Tibial nerve (tissue), 4 donors: ENCODE results near the gene RANBP3L.

Experiments used
- EP300 ChIP-seq, 2 donors: sonication (generic); formaldehyde crosslinking; IDR thresholded peaks; one replicate each; pipeline ENCODE4 v1.6.1; 2017; ENCODE audit warnings: antibody characterized with exemption in 2 of 2, mild to moderate bottlenecking in 1 of 2
- POLR2A ChIP-seq, 2 donors: fragments of 450-650 bp; IDR thresholded peaks; one replicate each; pipeline ENCODE4 v1.6.1; 2017; ENCODE audit warnings: antibody characterized with exemption in 2 of 2, mild to moderate bottlenecking in 2 of 2, moderate library complexity in 2 of 2
- TF ChIP-seq, protein P1 (sequence below), 5 experiments: fragments of 200-600 bp in 3 of 5; fragments of 450-650 bp in 2 of 5; sonication (generic) in 3 of 5; IDR thresholded peaks; one replicate each; pipeline ENCODE4 v1.5.1; 2016 to 2019; ENCODE audit warnings: antibody characterized with exemption in 5 of 5, mild to moderate bottlenecking in 3 of 5, moderate library complexity in 2 of 5

DNA sequence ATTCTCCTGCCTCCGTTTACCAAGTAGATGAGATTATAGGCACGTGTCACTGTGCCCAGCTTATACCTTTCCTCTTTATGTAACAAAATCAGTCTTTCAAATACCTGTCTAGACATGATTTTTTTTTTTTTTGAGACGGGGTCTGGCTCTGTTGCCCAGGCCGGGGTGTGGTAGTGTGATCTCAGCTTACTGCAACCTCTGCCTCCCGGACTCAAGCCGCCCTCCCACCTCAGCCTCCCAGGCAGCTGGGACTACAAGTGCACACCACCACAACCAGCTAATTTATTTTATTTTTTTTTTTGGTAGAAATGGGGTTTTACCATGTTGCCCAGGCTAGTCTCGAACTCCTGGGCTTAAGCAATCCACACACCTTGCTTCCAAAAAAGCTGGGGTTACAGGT, 73.2 kb downstream of the RANBP3L start:
- TF ChIP-seq, protein P1, sequence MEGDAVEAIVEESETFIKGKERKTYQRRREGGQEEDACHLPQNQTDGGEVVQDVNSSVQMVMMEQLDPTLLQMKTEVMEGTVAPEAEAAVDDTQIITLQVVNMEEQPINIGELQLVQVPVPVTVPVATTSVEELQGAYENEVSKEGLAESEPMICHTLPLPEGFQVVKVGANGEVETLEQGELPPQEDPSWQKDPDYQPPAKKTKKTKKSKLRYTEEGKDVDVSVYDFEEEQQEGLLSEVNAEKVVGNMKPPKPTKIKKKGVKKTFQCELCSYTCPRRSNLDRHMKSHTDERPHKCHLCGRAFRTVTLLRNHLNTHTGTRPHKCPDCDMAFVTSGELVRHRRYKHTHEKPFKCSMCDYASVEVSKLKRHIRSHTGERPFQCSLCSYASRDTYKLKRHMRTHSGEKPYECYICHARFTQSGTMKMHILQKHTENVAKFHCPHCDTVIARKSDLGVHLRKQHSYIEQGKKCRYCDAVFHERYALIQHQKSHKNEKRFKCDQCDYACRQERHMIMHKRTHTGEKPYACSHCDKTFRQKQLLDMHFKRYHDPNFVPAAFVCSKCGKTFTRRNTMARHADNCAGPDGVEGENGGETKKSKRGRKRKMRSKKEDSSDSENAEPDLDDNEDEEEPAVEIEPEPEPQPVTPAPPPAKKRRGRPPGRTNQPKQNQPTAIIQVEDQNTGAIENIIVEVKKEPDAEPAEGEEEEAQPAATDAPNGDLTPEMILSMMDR (IDR thresholded peaks at IDR 0.05) = no peak
- no peak for TF ChIP-seq EP300 (IDR thresholded peaks at IDR 0.05)
- no peak for TF ChIP-seq POLR2A (IDR thresholded peaks at IDR 0.05)
